ENCODE measurements around the gene LHPP.

The LHPP gene

GRCh38 chr10:124476043-124476725 lies 14.6 kb downstream of the LHPP start:
- no peak for TF ChIP-seq CTCF (IDR thresholded peaks at IDR 0.05)
- Histone ChIP-seq H3K36me3 (no peaks in the 10 kb centered on the region), H3K4me1 (ENCODE audit: control insufficient read depth in 1 of 2, insufficient read depth in 1 of 2, low read depth in 1 of 2, low read length in 1 of 2) (no peaks in the 10 kb centered on the region), H3K27me3 (no peaks in the 10 kb centered on the region), H3K27ac (no peak overlapping the region), H3K9me3 (no peaks in the 10 kb centered on the region), H3K4me3 (ENCODE audit: low read depth in 1 of 2, low read length in 1 of 2) (no peak overlapping the region)

GRCh38 chr10:124477614-124478363 lies 16.2 kb downstream of the LHPP start:
- H3K4me3 ChIP-seq (ENCODE audit: low read depth in 1 of 2, low read length in 1 of 2): no peak overlapping the region
- no peak overlapping the region for H3K27ac ChIP-seq
- H3K4me1 ChIP-seq (ENCODE audit: control insufficient read depth in 1 of 2, insufficient read depth in 1 of 2, low read depth in 1 of 2, low read length in 1 of 2): no peaks in the 10 kb centered on the region
- H3K36me3 ChIP-seq: no peaks in the 10 kb centered on the region
- no peaks in the 10 kb centered on the region for H3K9me3 ChIP-seq
- TF ChIP-seq CTCF (IDR thresholded peaks at IDR 0.05): no peak
- H3K27me3 ChIP-seq: no peaks in the 10 kb centered on the region

GRCh38 chr10:124478515-124478914 lies 16.9 kb downstream of the LHPP start:
- Histone ChIP-seq H3K27me3 (no peaks in the 10 kb centered on the region), H3K27ac (no peak overlapping the region), H3K36me3 (no peaks in the 10 kb centered on the region), H3K4me1 (ENCODE audit: control insufficient read depth in 1 of 2, insufficient read depth in 1 of 2, low read depth in 1 of 2, low read length in 1 of 2) (no peaks in the 10 kb centered on the region), H3K9me3 (no peaks in the 10 kb centered on the region), H3K4me3 (ENCODE audit: low read depth in 1 of 2, low read length in 1 of 2) (no peak overlapping the region)
- no peak for TF ChIP-seq CTCF (IDR thresholded peaks at IDR 0.05)

GRCh38 chr10:124480860-124481259 lies 19.2 kb downstream of the LHPP start:
- Histone ChIP-seq H3K27me3 (no peaks in the 10 kb centered on the region), H3K9me3 (no peaks in the 10 kb centered on the region), H3K36me3 (no peaks in the 10 kb centered on the region), H3K27ac (no peak overlapping the region), H3K4me1 (ENCODE audit: control insufficient read depth in 1 of 2, insufficient read depth in 1 of 2, low read depth in 1 of 2, low read length in 1 of 2) (no peaks in the 10 kb centered on the region), H3K4me3 (ENCODE audit: low read depth in 1 of 2, low read length in 1 of 2) (no peak overlapping the region)
- TF ChIP-seq CTCF (IDR thresholded peaks at IDR 0.05): no peak

GRCh38 chr10:124481717-124482116 lies 20.1 kb downstream of the LHPP start:
- H3K9me3 ChIP-seq: no peaks in the 10 kb centered on the region
- H3K4me1 ChIP-seq (ENCODE audit: control insufficient read depth in 1 of 2, insufficient read depth in 1 of 2, low read depth in 1 of 2, low read length in 1 of 2): no peaks in the 10 kb centered on the region
- no peak overlapping the region for H3K27ac ChIP-seq
- no peak overlapping the region for H3K4me3 ChIP-seq (ENCODE audit: low read depth in 1 of 2, low read length in 1 of 2)
- H3K27me3 ChIP-seq: no peaks in the 10 kb centered on the region
- no peaks in the 10 kb centered on the region for H3K36me3 ChIP-seq
- no peak for TF ChIP-seq CTCF (IDR thresholded peaks at IDR 0.05)
